Suprapubic skin (tissue), 4 donors: ENCODE measurements around the gene RGS11.

Source experiments
- CTCF ChIP-seq, 2 donors: fragments of 200-600 bp in 1 of 2; fragments of 450-650 bp in 1 of 2; sonication (generic) in 1 of 2; IDR thresholded peaks; one replicate each; pipeline ENCODE4 v1.5.1; 2016 to 2019; ENCODE audit warnings: antibody characterized with exemption in 2 of 2, mild to moderate bottlenecking in 1 of 2, moderate library complexity in 1 of 2
- EP300 ChIP-seq: sonication (generic); formaldehyde crosslinking; IDR thresholded peaks from one replicate; pipeline ENCODE4 v1.6.1; 2017; ENCODE audit warnings: antibody characterized with exemption
- POLR2AphosphoS5 ChIP-seq, 3 donors: sonication (generic); formaldehyde crosslinking; IDR thresholded peaks; one replicate each; pipeline ENCODE4 v1.6.1; 2017; ENCODE audit warnings: antibody characterized with exemption in 3 of 3

DNA sequence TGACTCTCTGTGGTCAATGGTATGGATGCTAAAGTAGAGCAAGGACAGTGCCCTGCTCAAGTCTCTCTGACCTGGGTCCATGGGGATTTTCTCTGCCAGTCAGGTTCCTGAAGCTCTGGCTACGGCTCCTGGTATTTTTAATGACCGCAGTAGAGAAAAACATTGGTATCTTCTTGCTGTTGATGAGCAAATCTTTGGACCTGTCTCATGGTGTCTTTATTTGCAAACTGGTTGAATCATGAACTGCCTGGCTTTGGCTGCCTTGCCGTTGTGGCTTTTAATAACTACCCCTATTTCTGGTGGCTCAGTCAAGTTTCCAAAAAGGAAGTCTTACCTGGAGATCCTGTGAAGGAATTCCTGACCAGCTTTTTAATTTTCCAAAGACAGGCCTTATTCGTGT, 32.4 kb downstream of the RGS11 start:
- no peak for TF ChIP-seq POLR2AphosphoS5 (IDR thresholded peaks at IDR 0.05)
- TF ChIP-seq EP300 = no peak
- no peak for TF ChIP-seq CTCF (IDR thresholded peaks at IDR 0.05)
